ENCODE results near the gene RBP4.
A peak's percentile ranks its signal among the peaks of the same experiment; 100 is the strongest.

RBP4 gene

DNA sequence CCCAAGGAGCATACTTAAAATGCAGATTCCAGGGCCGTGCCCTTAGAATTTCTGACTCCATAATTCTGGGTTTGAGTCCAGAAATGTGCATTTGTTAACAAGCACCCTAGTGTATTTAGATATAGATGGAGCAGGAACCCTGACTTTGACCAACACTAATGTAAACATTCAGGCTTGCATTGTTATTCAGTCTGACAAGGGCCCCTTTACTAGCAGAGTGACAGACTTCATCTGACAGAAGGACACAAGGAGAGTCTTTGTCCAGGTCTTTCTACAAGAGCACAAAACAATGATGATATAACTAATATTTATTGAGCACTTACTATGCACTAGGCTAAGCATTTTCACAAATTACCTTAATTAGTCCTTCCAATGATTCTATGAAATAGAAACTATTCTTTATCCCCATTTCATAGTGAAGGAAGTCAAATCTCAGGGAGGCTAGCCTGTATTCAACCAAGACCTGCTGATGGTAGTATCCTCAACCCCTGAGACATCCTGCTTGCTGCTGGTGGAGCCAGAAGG is 3.9 kb downstream of the RBP4 start:
- ATAC-seq (ENCODE audit: low read depth) (no peak), DNase-seq (ENCODE audit: low spot score) (no peak)
- no peak overlapping the region for H3K4me3 ChIP-seq (ENCODE audit: severe bottlenecking)
- H3K27me3 ChIP-seq (ENCODE audit: insufficient read depth, poor library complexity, severe bottlenecking): peaks cover 11% of the 10 kb centered on the region
- H3K9me3 ChIP-seq (ENCODE audit: severe bottlenecking): no peaks in the 10 kb centered on the region
- no peaks in the 10 kb centered on the region for H3K4me1 ChIP-seq (ENCODE audit: insufficient read depth, poor library complexity, severe bottlenecking)
- no peak overlapping the region for H3K27ac ChIP-seq (ENCODE audit: poor library complexity, severe bottlenecking)
- TF ChIP-seq, protein P1, sequence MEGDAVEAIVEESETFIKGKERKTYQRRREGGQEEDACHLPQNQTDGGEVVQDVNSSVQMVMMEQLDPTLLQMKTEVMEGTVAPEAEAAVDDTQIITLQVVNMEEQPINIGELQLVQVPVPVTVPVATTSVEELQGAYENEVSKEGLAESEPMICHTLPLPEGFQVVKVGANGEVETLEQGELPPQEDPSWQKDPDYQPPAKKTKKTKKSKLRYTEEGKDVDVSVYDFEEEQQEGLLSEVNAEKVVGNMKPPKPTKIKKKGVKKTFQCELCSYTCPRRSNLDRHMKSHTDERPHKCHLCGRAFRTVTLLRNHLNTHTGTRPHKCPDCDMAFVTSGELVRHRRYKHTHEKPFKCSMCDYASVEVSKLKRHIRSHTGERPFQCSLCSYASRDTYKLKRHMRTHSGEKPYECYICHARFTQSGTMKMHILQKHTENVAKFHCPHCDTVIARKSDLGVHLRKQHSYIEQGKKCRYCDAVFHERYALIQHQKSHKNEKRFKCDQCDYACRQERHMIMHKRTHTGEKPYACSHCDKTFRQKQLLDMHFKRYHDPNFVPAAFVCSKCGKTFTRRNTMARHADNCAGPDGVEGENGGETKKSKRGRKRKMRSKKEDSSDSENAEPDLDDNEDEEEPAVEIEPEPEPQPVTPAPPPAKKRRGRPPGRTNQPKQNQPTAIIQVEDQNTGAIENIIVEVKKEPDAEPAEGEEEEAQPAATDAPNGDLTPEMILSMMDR (IDR thresholded peaks at IDR 0.05; ENCODE audit: poor library complexity, severe bottlenecking): no peak
- no peaks in the 10 kb centered on the region for H3K36me3 ChIP-seq (ENCODE audit: low read depth)

DNA sequence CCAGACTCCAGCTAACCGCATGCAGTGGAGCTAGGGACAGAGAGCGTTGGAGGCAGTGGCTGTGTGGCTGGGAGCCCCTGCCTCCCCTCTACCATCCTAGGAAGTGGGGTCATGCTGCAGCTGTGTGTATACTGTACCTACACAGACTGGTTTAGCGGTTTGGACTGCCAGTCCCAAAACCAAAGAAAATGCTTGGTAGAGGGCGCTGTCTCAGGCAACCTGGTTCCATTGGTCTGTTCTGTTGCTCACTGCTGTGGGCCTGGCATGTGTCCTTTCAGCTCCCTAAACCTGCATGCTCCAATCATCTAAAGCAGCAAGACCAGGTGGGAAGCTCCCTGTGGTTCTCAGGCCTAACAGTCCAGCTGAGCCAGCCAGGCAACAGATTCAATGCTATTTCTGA is 4.5 kb downstream of the RBP4 start:
- no peak for ATAC-seq (ENCODE audit: low read depth)
- DNase-seq (ENCODE audit: low spot score): no peak
- no peak overlapping the region for H3K4me3 ChIP-seq (ENCODE audit: severe bottlenecking)
- H3K27me3 ChIP-seq (ENCODE audit: insufficient read depth, poor library complexity, severe bottlenecking): peaks cover 5% of the 10 kb centered on the region
- no peaks in the 10 kb centered on the region for H3K4me1 ChIP-seq (ENCODE audit: insufficient read depth, poor library complexity, severe bottlenecking)
- no peak overlapping the region for H3K27ac ChIP-seq (ENCODE audit: poor library complexity, severe bottlenecking)
- no peaks in the 10 kb centered on the region for H3K9me3 ChIP-seq (ENCODE audit: severe bottlenecking)
- H3K36me3 ChIP-seq (ENCODE audit: low read depth): no peaks in the 10 kb centered on the region
- TF ChIP-seq, protein P1 (IDR thresholded peaks at IDR 0.05; ENCODE audit: poor library complexity, severe bottlenecking): peak; percentile 7

DNA sequence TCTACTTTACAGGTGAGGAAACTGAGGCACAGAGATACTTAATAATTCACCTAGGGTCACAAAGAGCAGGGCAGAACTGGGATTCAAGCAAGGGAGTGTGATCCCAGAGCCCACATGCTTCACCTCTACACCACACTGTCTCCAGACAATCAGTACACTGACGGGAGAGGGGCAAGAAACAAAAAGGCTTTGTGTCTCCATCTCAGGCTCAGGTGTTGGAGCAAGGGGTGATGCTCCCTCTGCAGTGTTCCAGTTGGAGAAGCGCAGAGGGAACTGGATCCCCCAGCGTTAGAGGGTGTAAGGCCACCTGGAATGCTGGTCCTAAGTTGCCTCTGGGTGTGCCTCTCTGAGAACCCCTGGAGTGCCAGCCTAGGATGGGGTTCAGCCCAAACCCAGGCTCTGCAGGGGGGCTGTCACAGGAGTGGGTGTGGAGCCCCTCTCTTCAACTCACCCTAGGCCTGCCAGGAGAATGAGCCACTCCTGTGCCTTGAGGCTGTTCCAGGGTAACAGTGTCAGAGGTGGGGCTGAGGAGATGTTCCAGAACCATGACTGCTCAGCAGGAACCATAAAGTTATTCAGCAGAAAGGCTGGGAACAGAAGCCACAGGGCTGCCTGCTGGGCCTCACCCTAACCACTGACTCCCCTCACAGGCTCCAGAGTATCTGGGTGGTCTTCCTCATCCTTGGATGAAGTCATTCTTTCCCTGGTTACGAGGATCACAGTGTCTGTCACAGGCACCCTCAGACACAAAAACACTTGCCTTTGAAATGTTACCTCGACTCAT is 5.5 kb downstream of the RBP4 start:
- Histone ChIP-seq H3K4me1 (ENCODE audit: insufficient read depth, poor library complexity, severe bottlenecking) (no peaks in the 10 kb centered on the region), H3K27me3 (ENCODE audit: insufficient read depth, poor library complexity, severe bottlenecking) (no peaks in the 10 kb centered on the region), H3K36me3 (ENCODE audit: low read depth) (no peaks in the 10 kb centered on the region), H3K27ac (ENCODE audit: poor library complexity, severe bottlenecking) (no peak overlapping the region), H3K9me3 (ENCODE audit: severe bottlenecking) (no peaks in the 10 kb centered on the region), H3K4me3 (ENCODE audit: severe bottlenecking) (no peak overlapping the region)
- ATAC-seq (ENCODE audit: low read depth): no peak; the same call in 2 of the 3 replicates
- TF ChIP-seq, protein P1 (IDR thresholded peaks at IDR 0.05; ENCODE audit: poor library complexity, severe bottlenecking): no peak
- no peak for DNase-seq (ENCODE audit: low spot score)

DNA sequence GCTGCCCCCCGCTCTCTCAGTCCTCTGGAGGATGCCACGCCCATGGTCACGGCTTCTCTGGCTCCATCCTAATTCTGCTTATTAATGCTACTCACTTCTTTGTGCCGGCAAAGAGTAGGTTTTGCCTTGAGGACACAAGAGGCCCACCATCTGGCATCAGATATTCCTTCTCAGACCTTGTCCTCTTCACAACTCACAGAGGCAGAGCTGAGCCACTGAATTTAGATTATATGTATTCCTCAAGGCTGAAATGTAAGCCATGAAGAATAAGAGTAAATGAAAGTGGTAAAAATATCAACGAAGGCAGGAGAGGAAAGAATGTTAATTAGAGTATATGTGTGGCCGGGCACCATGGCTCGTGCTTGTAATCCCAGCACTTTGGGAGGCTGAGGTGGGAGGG is 6.5 kb downstream of the RBP4 start:
- DNase-seq (ENCODE audit: low spot score) (no peak), ATAC-seq (ENCODE audit: low read depth) (no peak)
- H3K9me3 ChIP-seq (ENCODE audit: severe bottlenecking): no peaks in the 10 kb centered on the region
- H3K27ac ChIP-seq (ENCODE audit: poor library complexity, severe bottlenecking): no peak overlapping the region
- H3K4me3 ChIP-seq (ENCODE audit: severe bottlenecking): no peak overlapping the region
- TF ChIP-seq, protein P1 (IDR thresholded peaks at IDR 0.05; ENCODE audit: poor library complexity, severe bottlenecking): no peak
- no peaks in the 10 kb centered on the region for H3K27me3 ChIP-seq (ENCODE audit: insufficient read depth, poor library complexity, severe bottlenecking)
- no peaks in the 10 kb centered on the region for H3K4me1 ChIP-seq (ENCODE audit: insufficient read depth, poor library complexity, severe bottlenecking)
- no peaks in the 10 kb centered on the region for H3K36me3 ChIP-seq (ENCODE audit: low read depth)

DNA sequence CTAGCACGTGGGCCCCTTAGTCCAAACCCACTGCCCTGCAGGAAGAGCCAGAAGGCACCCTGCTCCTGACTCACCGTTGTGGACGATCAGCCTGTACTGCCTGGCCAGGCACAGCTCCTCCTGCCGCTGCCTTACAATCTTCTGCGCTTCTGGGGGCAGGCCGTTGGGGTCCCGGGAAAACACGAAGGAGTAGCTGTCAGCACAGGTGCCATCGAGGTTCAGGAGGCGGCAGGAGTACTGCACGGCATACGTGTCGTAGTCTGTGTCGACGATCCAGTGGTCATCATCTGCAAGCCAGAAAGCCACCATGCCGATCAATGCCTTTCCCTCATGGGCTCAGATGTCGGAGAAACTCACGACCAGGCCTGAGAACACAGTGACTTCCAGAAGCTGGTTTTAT is 7.3 kb downstream of the RBP4 start:
- H3K9me3 ChIP-seq (ENCODE audit: severe bottlenecking): no peaks in the 10 kb centered on the region
- H3K4me1 ChIP-seq (ENCODE audit: insufficient read depth, poor library complexity, severe bottlenecking): no peaks in the 10 kb centered on the region
- no peak overlapping the region for H3K4me3 ChIP-seq (ENCODE audit: severe bottlenecking)
- TF ChIP-seq, protein P1 (IDR thresholded peaks at IDR 0.05; ENCODE audit: poor library complexity, severe bottlenecking): no peak
- no peak overlapping the region for H3K27ac ChIP-seq (ENCODE audit: poor library complexity, severe bottlenecking)
- ATAC-seq (ENCODE audit: low read depth) (no peak), DNase-seq (ENCODE audit: low spot score) (no peak)
- no peaks in the 10 kb centered on the region for H3K27me3 ChIP-seq (ENCODE audit: insufficient read depth, poor library complexity, severe bottlenecking)
- H3K36me3 ChIP-seq (ENCODE audit: low read depth): no peaks in the 10 kb centered on the region

Measured in RWPE2 (cell line).